IMR-90 (cell line): ENCODE measurements around the gene DIAPH2. TPM values are rescaled to one million over a fixed set of nuclear protein-coding genes. Genes with fewer than 3 reads are reported as not detected.

Source experiments
- ATAC-seq: fragments of 200-7000 bp; cut with Tn5 transposase; 2 replicates; pipeline ENCODE4 v1.9.1; 2020; ENCODE audit warnings: low read depth, mild to moderate bottlenecking, moderate library complexity
- BruUV-seq: library from RNA; stranded (reverse); fragments of 400-500 nt; replicated peaks from 2 replicates; lab custom pipeline; 2021; lab: Mats Ljungman, UMichigan
- CTCF ChIA-PET: fragments of 300-600 bp; formaldehyde crosslinking; extraction: SDS; loops from one replicate; lab custom pipeline; 2021; ENCODE audit warnings: antibody characterized with exemption; lab: Yijun Ruan, JAX
- POLR2A ChIA-PET: fragments of 300-600 bp; sonication (Branson Sonifier 250); formaldehyde crosslinking; loops from one replicate; lab custom pipeline; 2022; ENCODE audit warnings: antibody characterized with exemption; ENCODE audit not compliant: unreplicated experiment; lab: Charles Lee
- DNase-seq: peaks from one replicate; pipeline ENCODE4 v3.0.0; 2013
- H2AFZ ChIP-seq: replicated peaks from 2 replicates; pipeline ENCODE3; 2013; ENCODE audit warnings: low read length, mild to moderate bottlenecking; ENCODE audit not compliant: poor library complexity
- H2AK5ac ChIP-seq: 2 replicates; pipeline ENCODE4 v1.6.1; 2013; ENCODE audit warnings: low read depth, low read length, inconsistent platforms
- H2AK9ac ChIP-seq: replicated peaks from 2 replicates; pipeline ENCODE3; 2013; ENCODE audit warnings: mild to moderate bottlenecking, low read depth, low read length, moderate library complexity; ENCODE audit not compliant: poor library complexity
- H2BK120ac ChIP-seq: 2 replicates; pipeline ENCODE4 v1.6.1; 2013; ENCODE audit warnings: low read depth, low read length, inconsistent platforms
- H2BK15ac ChIP-seq: 3 replicates; pipeline ENCODE4 v1.6.1; 2013; ENCODE audit warnings: low read depth, low read length, inconsistent platforms
- H2BK20ac ChIP-seq: 2 replicates; pipeline ENCODE4 v1.6.1; 2013; ENCODE audit warnings: low read depth, mild to moderate bottlenecking, inconsistent platforms, low read length, moderate library complexity
- H2BK5ac ChIP-seq: 2 replicates; pipeline ENCODE4 v1.6.1; 2013; ENCODE audit warnings: mild to moderate bottlenecking, low read depth, low read length, inconsistent platforms; ENCODE audit not compliant: poor library complexity, severe bottlenecking
- H3K14ac ChIP-seq: replicated peaks from 2 replicates; pipeline ENCODE4 v1.6.1; 2013; ENCODE audit warnings: low read depth, low read length, inconsistent platforms
- H3K18ac ChIP-seq: 2 replicates; pipeline ENCODE4 v1.6.1; 2013; ENCODE audit warnings: low read depth, low read length, control low read depth
- H3K23ac ChIP-seq: 2 replicates; pipeline ENCODE4 v1.6.1; 2013; ENCODE audit warnings: low read depth, low read length, inconsistent platforms
- H3K27ac ChIP-seq: 2 replicates; pipeline ENCODE4 v1.5.1; 2013; ENCODE audit warnings: mild to moderate bottlenecking, control low read depth, low read length; ENCODE audit not compliant: insufficient read depth
- H3K27me3 ChIP-seq: 2 replicates; pipeline ENCODE4 v1.6.1; 2013; ENCODE audit warnings: low read length; ENCODE audit not compliant: control insufficient read depth, insufficient read depth
- H3K36me3 ChIP-seq: 2 replicates; pipeline ENCODE4 v1.6.1; 2013; ENCODE audit warnings: low read length, mixed read lengths; ENCODE audit not compliant: control insufficient read depth, insufficient read depth
- H3K4ac ChIP-seq: 2 replicates; pipeline ENCODE4 v1.6.1; 2013; ENCODE audit warnings: low read depth, low read length, inconsistent platforms
- H3K4me1 ChIP-seq: 2 replicates; pipeline ENCODE4 v1.6.1; 2013; ENCODE audit warnings: low read length, mixed read lengths; ENCODE audit not compliant: control insufficient read depth, insufficient read depth
- H3K4me2 ChIP-seq: 2 replicates; pipeline ENCODE4 v1.6.1; 2013; ENCODE audit warnings: low read depth, mild to moderate bottlenecking, control low read depth, low read length, moderate library complexity
- H3K4me3 ChIP-seq: 2 replicates; pipeline ENCODE4 v1.5.1; 2013; ENCODE audit warnings: low read depth, mild to moderate bottlenecking, control low read depth, low read length, moderate library complexity; ENCODE audit not compliant: insufficient read depth
- H3K56ac ChIP-seq: 2 replicates; pipeline ENCODE4 v1.6.1; 2013; ENCODE audit warnings: low read length, inconsistent platforms; ENCODE audit not compliant: insufficient read depth; ENCODE audit errors: extremely low read depth
- H3K79me1 ChIP-seq, 2 experiments: 2 replicates each; pipeline ENCODE4 v1.6.1; 2013; ENCODE audit warnings: low read length in 2 of 2, inconsistent platforms in 1 of 2, low read depth in 1 of 2
- H3K9ac ChIP-seq: 2 replicates; pipeline ENCODE4 v1.6.1; 2013; ENCODE audit warnings: low read depth, low read length, control low read depth
- H3K9me1 ChIP-seq: 2 replicates; pipeline ENCODE4 v1.6.1; 2013; ENCODE audit warnings: low read length, inconsistent platforms; ENCODE audit not compliant: insufficient read depth
- H3K9me3 ChIP-seq: 2 replicates; pipeline ENCODE4 v1.6.1; 2013; ENCODE audit warnings: low read length; ENCODE audit not compliant: control insufficient read depth, insufficient read depth
- H4K20me1 ChIP-seq: 2 replicates; pipeline ENCODE4 v1.6.1; 2013; ENCODE audit warnings: low read length, inconsistent platforms; ENCODE audit not compliant: insufficient read depth
- H4K5ac ChIP-seq: 2 replicates; pipeline ENCODE4 v1.6.1; 2013; ENCODE audit warnings: mild to moderate bottlenecking, low read depth, low read length, control low read depth
- H4K8ac ChIP-seq, 2 experiments: 2 replicates each; pipeline ENCODE4 v1.6.1; 2013; ENCODE audit warnings: low read depth in 2 of 2, low read length in 2 of 2, control low read depth in 1 of 2, inconsistent platforms in 1 of 2
- H4K91ac ChIP-seq: 2 replicates; pipeline ENCODE4 v1.6.1; 2013; ENCODE audit warnings: low read depth, low read length, inconsistent platforms; ENCODE audit not compliant: insufficient read depth
- BHLHE40 ChIP-seq: fragments of 150-350 bp; IDR thresholded peaks from 2 replicates; pipeline ENCODE4 v1.6.1; 2016; ENCODE audit warnings: mild to moderate bottlenecking, low read depth, low read length
- CEBPB ChIP-seq: IDR thresholded peaks from 2 replicates; pipeline ENCODE4 v1.6.1; 2012; ENCODE audit warnings: low read depth, low read length, improper control_type of control experiment
- CHD1 ChIP-seq: IDR thresholded peaks from 2 replicates; pipeline ENCODE4 v1.6.1; 2012; ENCODE audit warnings: low read depth, low read length, improper control_type of control experiment
- MAZ ChIP-seq: IDR thresholded peaks from 2 replicates; pipeline ENCODE4 v1.6.1; 2012; ENCODE audit warnings: low read depth, mild to moderate bottlenecking, low read length, improper control_type of control experiment, moderate library complexity, borderline replicate concordance
- MXI1 ChIP-seq: IDR thresholded peaks from 2 replicates; pipeline ENCODE4 v1.6.1; 2012; ENCODE audit warnings: low read depth, mild to moderate bottlenecking, low read length, moderate library complexity, borderline replicate concordance
- dilution Hi-C: fragments of 300-500 bp; cut with HindIII; formaldehyde crosslinking; loops from one replicate; pipeline ENCODE4 v1.14.3; 2018; ENCODE audit warnings: low sequenced_read_pairs; ENCODE audit not compliant: unreplicated experiment
- in situ Hi-C: fragments of 300-500 bp; cut with MboI; formaldehyde crosslinking; loops from 3 replicates; pipeline ENCODE4 v1.14.3; 2019; ENCODE audit warnings: low sequenced_read_pairs, inconsistent platforms, mixed read lengths
- intact Hi-C: fragments of 100-400 bp; cut with micrococcal nuclease; formaldehyde crosslinking; loops from 2 replicates; pipeline ENCODE4 v1.10.0; 2022
- polyA plus RNA-seq, 3 experiments: library from polyadenylated mRNA; depleted of rRNA; stranded (reverse); fragments of >200 nt; gene quantifications; 2 replicates each; pipeline ENCODE4 v1.2.3, GENCODE V29; 2012; ENCODE audit warnings: low replicate concordance in 1 of 3
- total RNA-seq: library from RNA; depleted of rRNA; stranded (reverse); fragments of >200 nt; gene quantifications from 2 replicates; pipeline ENCODE4 v1.2.3, GENCODE V29; 2012

DIAPH2 gene
- total and polyA plus RNA-seq, 2 of the 4 experiments (the other 2 are of a cell fraction): 3.6 to 19.9 TPM

- TF ChIP-seq MAZ: no peak
- TF ChIP-seq BHLHE40: no peak
- no peak for TF ChIP-seq MXI1
- no peak for TF ChIP-seq CEBPB
- no peak for TF ChIP-seq CHD1
- no peak overlapping the region for H3K27ac ChIP-seq
- H2AFZ ChIP-seq: no peak overlapping the region
- POLR2A ChIA-PET: no interaction called here
- CTCF ChIA-PET: no interaction called here
- H3K4me1 ChIP-seq: no peaks in the 10 kb centered on the region; the same call in 1 of the 2 replicates
- H4K5ac ChIP-seq: no peak overlapping the region
- H3K27me3 ChIP-seq: no peaks in the 10 kb centered on the region; the same call in 1 of the 2 replicates
- intact Hi-C loops (no loop called here), in situ Hi-C loops (no loop called here), dilution Hi-C loops (no loop called here)
- H3K18ac ChIP-seq: no peak overlapping the region
- H3K9me1 ChIP-seq: no peaks in the 10 kb centered on the region
- H3K56ac ChIP-seq: no peak overlapping the region
- H3K36me3 ChIP-seq: 0 out of 2 replicates have a peak, but pooled peaks cover 1% of the 10 kb centered on the region
- no peak overlapping the region for H3K4me2 ChIP-seq
- no peaks in the 10 kb centered on the region for H4K20me1 ChIP-seq
- no peak overlapping the region for H2AK9ac ChIP-seq
- no peak overlapping the region for H4K91ac ChIP-seq
- no peak overlapping the region for H3K23ac ChIP-seq
- no peak overlapping the region for H3K14ac ChIP-seq
- H2AK5ac ChIP-seq: no peak overlapping the region
- peaks cover 2 to 10% of the 10 kb centered on the region in 2 experiments; a peak in 2 of 4 replicates for H3K79me1 ChIP-seq
- H2BK15ac ChIP-seq: no peak overlapping the region
- BruUV-seq: no TSS peak
- no peak overlapping the region for H2BK20ac ChIP-seq
- H3K9me3 ChIP-seq: no peaks in the 10 kb centered on the region
- H2BK120ac ChIP-seq: no peak overlapping the region
- H3K4me3 ChIP-seq: no peak overlapping the region
- DNase-seq: no peak
- no peak overlapping the region for H3K4ac ChIP-seq
- no peak overlapping the region for H2BK5ac ChIP-seq
- H3K9ac ChIP-seq: no peak overlapping the region
- H4K8ac ChIP-seq: no peak overlapping the region
- no peak for ATAC-seq
Observed at GRCh38 chrX:96692890-96693289, 8.2 kb downstream of the DIAPH2 start.
